Measurements from ENCODE around the gene TPO. TPM values are rescaled to one million over a fixed set of nuclear protein-coding genes. Genes with fewer than 3 reads are reported as not detected.

TPO gene
- total RNA-seq, 4 donors from 2014 or later = 0.70 to 46.2 (median 6.8) TPM

- DNase-seq = no peak
- no peak overlapping the region for H3K27ac ChIP-seq
- no peaks in the 10 kb centered on the region for H3K36me3 ChIP-seq
- no peaks in the 10 kb centered on the region for H3K27me3 ChIP-seq
- TF ChIP-seq POLR2A (IDR thresholded peaks at IDR 0.05) (no peak), CTCF (IDR thresholded peaks at IDR 0.05) (no peak)
- H3K4me1 ChIP-seq = no peaks in the 10 kb centered on the region
- H3K4me3 ChIP-seq = no peak overlapping the region
- H3K9me3 ChIP-seq = no peaks in the 10 kb centered on the region
Observed at GRCh38 chr2:1371082-1371481, 42.2 kb upstream of the TPO start.

DNA sequence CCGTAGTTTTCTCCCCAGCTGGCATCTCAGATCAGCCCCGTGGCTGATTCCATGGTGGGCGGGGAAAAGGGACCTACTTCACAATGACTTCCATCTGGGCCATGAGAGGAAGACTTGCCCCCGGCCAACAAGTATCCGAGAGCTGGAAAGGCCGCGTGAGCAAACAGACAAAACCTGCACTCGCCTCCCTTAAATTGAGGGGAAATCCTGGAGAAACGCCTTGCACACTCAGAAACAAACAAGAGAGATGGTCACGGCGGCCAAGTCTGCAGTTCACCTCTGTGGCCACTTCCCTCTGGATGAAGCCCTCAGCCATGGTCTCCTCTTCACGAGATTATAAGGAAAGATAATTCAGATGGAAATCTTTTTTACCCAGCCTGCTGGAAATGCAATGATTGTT lies 39.4 kb upstream of the TPO start:
- Histone ChIP-seq H3K27me3 (no peaks in the 10 kb centered on the region), H3K27ac (no peak overlapping the region), H3K4me1 (no peaks in the 10 kb centered on the region), H3K36me3 (no peaks in the 10 kb centered on the region), H3K9me3 (no peaks in the 10 kb centered on the region), H3K4me3 (peak overlapping the region in 1 of 4 donors; percentile 19)
- DNase-seq = no peak
- TF ChIP-seq CTCF (IDR thresholded peaks at IDR 0.05) (no peak), POLR2A (IDR thresholded peaks at IDR 0.05) (no peak)

- Histone ChIP-seq H3K4me3 (peak overlapping the region in 1 of 4 donors; percentile 19), H3K9me3 (no peaks in the 10 kb centered on the region), H3K4me1 (no peaks in the 10 kb centered on the region), H3K27ac (no peak overlapping the region), H3K27me3 (no peaks in the 10 kb centered on the region), H3K36me3 (no peaks in the 10 kb centered on the region)
- DNase-seq = no peak
- TF ChIP-seq POLR2A (IDR thresholded peaks at IDR 0.05) (no peak), CTCF (IDR thresholded peaks at IDR 0.05) (no peak)
Observed at GRCh38 chr2:1374287-1374686, 39.0 kb upstream of the TPO start.

GRCh38 chr2:1375794-1376193 lies 37.5 kb upstream of the TPO start:
- no peak for TF ChIP-seq CTCF (IDR thresholded peaks at IDR 0.05)
- no peak for TF ChIP-seq POLR2A (IDR thresholded peaks at IDR 0.05)

GRCh38 chr2:1377473-1377872 lies 35.8 kb upstream of the TPO start:
- Histone ChIP-seq H3K9me3 (no peaks in the 10 kb centered on the region), H3K4me1 (no peaks in the 10 kb centered on the region), H3K4me3 (no peak overlapping the region), H3K27ac (no peak overlapping the region), H3K27me3 (no peaks in the 10 kb centered on the region), H3K36me3 (no peaks in the 10 kb centered on the region)
- TF ChIP-seq CTCF (IDR thresholded peaks at IDR 0.05) = no peak
- TF ChIP-seq POLR2A (IDR thresholded peaks at IDR 0.05) = no peak
- no peak for DNase-seq

More at GRCh38 chr2:1375794-1376193, 37.5 kb upstream of the TPO start:
- no peaks in the 10 kb centered on the region for H3K9me3 ChIP-seq
- no peaks in the 10 kb centered on the region for H3K4me1 ChIP-seq
- H3K4me3 ChIP-seq = no peak overlapping the region
- no peaks in the 10 kb centered on the region for H3K27me3 ChIP-seq
- DNase-seq = no peak
- H3K27ac ChIP-seq = no peak overlapping the region
- no peaks in the 10 kb centered on the region for H3K36me3 ChIP-seq

Measured in Peyer's patch (tissue), 4 donors.